Measurements from ENCODE around the gene SDSL.

Gene SDSL

GRCh38 chr12:113452458-113452857 lies 30.3 kb downstream of the SDSL start:
- no peak for DNase-seq

GRCh38 chr12:113453330-113453729 lies 31.1 kb downstream of the SDSL start:
- no peak for DNase-seq

GRCh38 chr12:113456199-113456598 lies 34.0 kb downstream of the SDSL start:
- DNase-seq = no peak

GRCh38 chr12:113456761-113457160 lies 34.6 kb downstream of the SDSL start:
- DNase-seq = no peak

- no peak for DNase-seq
These were observed 35.0 kb downstream of the SDSL start for GRCh38 chr12:113457185-113457584.

GRCh38 chr12:113457710-113458109 lies 35.5 kb downstream of the SDSL start:
- DNase-seq = no peak

- DNase-seq = no peak
These were observed 37.8 kb downstream of the SDSL start for GRCh38 chr12:113459981-113460380.

GRCh38 chr12:113461666-113462065 lies 39.5 kb downstream of the SDSL start:
- DNase-seq = no peak

- peak; percentile 73 for DNase-seq
These were observed 40.1 kb downstream of the SDSL start for GRCh38 chr12:113462117-113462774.

- no peak for DNase-seq
These were observed 41.0 kb downstream of the SDSL start for GRCh38 chr12:113462998-113463745.

- DNase-seq = no peak
These were observed 41.7 kb downstream of the SDSL start for GRCh38 chr12:113463746-113464451.

GRCh38 chr12:113464452-113464775 lies 42.2 kb downstream of the SDSL start:
- DNase-seq = no peak

- DNase-seq = no peak
These were observed 42.9 kb downstream of the SDSL start for GRCh38 chr12:113464852-113465719.

GRCh38 chr12:113465808-113466453 lies 43.8 kb downstream of the SDSL start:
- DNase-seq = no peak

- DNase-seq = no peak
These were observed 44.4 kb downstream of the SDSL start for GRCh38 chr12:113466454-113467141.

- no peak for DNase-seq
These were observed 44.9 kb downstream of the SDSL start for GRCh38 chr12:113467142-113467501.

GRCh38 chr12:113467502-113468364 lies 45.6 kb downstream of the SDSL start:
- no peak for DNase-seq

- no peak for DNase-seq
These were observed 46.4 kb downstream of the SDSL start for GRCh38 chr12:113468365-113469223.

GRCh38 chr12:113469224-113469948 lies 47.2 kb downstream of the SDSL start:
- DNase-seq = no peak

Data from stimulated activated CD4-positive, alpha-beta T cell treated with anti-CD3 and anti-CD28 coated beads, Interleukin-4, amount 100 ng/mL, for 1 hour (primary cell).